Activated gamma-delta T cell (primary cell): ENCODE data around the gene CCDC158.

Experiments used
- DNase-seq: peaks from one replicate; lab custom pipeline; 2025; lab: John Stamatoyannopoulos, UW

The CCDC158 gene

DNA sequence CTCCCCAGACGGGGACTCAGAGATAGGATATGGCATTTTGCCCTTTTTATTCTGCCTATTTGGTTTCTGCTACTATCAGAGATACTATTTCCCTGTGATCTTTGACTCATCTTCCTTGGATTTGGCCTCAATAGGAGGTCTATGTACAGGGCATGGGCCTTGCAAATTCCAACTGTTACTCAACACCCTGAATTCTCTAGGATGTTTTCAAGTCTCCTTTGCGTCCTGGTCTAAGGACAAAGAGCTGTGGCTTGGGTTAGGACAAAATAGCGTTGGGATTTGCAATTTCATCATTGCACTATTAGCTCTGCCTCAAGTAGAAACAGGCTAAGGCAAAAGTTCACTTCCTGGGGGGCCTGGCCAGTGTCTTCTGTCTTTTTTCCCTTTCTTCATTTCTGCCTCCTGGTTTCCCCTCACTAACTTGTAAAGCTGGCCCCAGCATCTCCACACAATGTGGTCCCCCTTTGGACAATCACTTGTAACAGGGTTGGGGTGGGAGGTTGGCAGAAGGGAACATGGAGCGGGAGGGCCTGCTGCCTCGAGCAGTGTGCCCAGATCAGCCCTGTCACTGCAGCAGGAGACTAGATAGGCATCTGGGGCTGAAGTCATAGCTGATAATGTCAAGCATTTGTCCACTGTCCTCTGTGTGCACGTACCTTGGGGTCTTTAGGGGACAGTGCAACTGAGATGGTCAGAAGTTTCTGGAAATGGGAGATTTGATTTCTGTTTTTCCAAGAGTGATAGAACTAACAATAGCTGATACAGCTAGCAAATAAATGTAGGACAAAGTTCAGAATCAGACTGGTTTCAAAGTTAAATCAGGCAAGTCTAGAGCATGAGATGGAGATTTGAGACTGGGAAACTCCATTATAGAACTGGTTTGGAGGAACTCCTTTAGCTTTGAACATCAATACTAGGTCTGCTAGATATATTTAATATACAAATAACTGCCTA, 140.2 kb downstream of the CCDC158 start:
- no peak for DNase-seq

DNA sequence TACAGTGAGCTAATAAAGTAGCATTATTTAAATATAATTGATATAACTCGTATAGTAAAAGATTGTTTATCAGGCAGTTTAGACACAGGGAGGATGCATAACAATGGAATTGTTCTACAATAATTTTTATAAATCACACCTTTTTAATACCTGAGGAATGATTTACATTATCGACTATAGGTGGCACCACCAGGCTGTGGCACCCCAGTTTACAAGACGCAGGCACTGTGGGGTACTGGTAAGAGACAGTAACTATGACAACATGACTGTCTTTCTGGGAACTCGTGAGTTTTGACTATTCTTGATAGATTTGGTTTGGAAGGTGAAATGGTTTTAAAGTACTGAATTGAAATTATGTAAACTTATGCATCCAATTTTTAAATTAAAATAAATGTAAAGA, 141.5 kb downstream of the CCDC158 start:
- DNase-seq = no peak

DNA sequence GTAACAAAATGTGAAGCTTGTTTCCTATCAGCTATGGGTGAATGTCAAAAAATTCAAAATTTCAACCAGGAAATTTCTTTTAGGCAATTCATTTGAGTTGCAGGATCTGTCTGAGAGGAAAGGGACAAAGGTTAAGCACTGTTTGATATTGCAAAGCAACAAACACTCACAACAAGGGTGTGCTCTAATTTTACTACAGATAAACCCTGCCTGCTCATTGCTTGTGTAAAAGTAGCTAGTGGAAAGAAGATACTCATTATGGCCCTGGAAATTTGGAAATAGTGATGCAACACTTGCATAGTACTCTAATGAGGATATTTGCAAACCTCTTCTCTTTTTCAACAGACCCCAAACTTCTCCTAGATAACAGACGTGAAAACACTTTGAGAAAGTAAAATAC, 142.4 kb downstream of the CCDC158 start:
- no peak for DNase-seq

DNA sequence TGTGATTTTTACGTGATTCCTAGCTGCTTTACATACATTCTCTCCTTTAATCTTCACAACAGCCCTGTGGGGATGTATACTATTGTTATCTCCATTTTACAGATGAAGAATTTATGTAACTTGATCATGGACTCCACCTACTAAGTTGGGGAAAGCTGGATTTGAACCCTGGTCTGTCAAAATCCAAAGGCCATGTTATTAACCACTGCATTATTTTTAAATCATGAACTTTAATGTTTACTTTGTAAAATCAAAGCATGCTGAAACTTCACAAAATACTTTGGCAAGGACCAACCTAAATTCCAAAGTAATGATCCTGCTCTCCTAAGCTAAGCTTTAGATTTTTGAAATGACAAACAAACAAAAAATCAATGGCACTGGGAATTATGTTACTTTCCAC, 143.3 kb downstream of the CCDC158 start:
- no peak for DNase-seq

DNA sequence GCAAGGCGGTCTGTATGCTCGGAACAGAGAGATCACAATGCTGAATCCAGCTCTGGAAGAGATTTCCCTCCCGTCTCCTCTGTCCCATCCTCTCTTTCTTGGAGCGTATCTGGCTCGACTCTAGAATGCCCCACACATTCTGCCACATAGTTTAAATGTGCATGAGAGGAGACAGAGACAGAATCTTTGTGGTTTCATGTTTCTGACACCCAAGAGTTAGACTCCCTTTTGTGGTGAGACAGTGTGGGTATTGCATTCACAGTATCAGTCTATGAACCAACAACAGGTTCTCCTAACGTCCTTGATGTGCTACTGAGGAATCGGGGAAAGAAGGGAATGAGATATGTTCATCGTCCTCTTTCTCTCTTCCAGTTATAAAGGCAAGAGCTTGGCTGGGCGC, 144.1 kb downstream of the CCDC158 start:
- DNase-seq = no peak

DNA sequence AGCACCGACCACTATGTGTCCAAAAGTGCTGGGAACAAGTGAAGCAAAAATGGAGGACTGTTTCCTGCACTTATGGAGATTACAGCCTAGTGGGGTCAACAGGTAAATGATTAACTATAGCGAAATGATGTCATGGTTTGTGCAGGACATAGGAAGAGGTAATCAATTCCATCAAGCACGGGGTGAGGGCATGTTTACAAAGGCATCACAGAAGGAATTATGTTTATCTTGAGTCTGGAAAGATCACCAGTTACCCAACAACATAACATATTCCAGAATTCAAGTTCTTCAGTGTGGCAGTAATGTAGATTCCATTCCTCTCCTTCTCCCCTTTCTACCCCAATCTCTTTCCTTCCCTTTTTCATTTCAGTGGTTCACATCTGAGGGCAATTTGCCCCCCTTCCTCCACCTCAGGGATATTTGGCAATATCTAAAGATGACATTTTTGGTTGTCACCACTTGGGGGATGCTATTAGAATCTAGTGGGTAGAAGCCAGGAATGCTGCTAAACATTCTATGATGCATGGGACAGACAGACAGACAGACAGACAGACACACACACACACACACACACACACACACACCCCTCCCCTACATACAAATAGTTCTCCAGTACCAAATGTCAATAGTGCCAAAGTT, 145.3 kb downstream of the CCDC158 start:
- DNase-seq = no peak

DNA sequence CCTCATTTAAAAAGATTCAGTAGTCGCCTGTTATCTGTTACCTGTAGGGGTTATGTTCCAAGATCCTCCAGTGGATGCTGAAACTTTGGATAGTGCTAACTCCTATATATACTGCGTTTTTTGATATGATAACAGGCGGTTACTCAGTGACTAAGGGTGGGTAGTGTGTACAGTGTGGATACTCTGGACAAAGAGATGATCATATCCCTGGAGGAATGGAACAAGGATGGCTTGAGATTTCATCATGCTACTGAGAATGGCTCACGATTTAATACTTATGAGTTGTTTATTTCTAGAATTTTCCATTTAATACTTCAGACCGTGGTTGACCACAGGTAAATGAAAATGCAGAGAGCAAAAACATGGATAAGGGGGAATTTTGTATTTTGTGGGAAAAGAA, 147.9 kb downstream of the CCDC158 start:
- DNase-seq = no peak

DNA sequence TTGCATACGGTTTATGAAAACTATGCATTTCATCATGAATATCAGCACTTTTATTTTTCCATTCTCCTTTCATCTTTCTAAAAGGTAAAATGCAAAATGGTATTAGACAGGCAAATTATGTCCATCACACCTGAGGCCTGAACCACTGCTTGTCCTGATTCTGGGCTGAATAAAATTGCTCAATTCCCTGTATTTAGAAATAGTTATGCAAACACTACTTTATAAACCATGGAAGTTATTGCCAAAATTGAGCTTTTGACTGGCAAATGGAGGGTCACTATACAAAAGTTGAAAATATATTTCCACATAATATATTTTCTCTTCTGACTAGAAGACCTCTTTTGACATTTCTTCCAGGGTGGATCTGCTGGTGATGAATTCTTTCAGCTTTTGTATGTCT, 148.4 kb downstream of the CCDC158 start:
- no peak for DNase-seq

DNA sequence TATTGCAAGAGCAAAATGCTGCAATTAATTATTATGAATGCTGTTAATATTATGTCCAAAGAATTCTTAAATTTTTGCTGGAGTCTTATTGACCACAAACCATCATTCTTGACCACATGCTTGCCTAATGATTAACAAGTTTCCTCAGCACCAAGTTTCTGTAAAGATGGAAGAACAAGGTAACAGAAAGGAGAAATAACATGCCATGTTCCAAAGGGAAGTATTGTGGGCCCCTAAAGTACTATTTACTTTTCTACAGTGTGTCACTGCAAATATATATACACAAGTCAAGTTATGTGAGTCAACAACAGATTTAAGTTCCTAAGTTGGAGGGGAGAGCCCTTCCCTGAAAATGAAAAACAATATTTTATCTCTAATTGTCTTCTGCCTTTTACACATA, 148.9 kb downstream of the CCDC158 start:
- no peak for DNase-seq

DNA sequence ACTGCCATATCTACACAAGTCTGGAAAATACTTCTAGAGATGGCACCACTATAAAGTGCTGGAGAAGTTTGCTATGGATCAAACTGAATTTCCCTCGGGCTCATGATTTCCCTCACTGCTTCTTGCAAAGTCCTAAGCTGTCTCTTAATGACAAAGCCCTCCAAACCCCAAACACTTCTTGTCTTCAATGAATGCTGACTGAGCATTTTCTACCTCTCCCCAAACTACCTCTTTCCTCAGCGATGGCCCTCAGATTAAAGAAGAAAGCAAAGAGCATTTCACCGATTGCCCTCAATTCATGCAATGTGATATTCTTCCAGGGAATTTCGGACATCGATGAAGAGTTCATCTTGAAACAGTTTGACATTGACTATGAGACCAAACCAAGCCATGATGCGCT, 149.7 kb downstream of the CCDC158 start:
- no peak for DNase-seq

DNA sequence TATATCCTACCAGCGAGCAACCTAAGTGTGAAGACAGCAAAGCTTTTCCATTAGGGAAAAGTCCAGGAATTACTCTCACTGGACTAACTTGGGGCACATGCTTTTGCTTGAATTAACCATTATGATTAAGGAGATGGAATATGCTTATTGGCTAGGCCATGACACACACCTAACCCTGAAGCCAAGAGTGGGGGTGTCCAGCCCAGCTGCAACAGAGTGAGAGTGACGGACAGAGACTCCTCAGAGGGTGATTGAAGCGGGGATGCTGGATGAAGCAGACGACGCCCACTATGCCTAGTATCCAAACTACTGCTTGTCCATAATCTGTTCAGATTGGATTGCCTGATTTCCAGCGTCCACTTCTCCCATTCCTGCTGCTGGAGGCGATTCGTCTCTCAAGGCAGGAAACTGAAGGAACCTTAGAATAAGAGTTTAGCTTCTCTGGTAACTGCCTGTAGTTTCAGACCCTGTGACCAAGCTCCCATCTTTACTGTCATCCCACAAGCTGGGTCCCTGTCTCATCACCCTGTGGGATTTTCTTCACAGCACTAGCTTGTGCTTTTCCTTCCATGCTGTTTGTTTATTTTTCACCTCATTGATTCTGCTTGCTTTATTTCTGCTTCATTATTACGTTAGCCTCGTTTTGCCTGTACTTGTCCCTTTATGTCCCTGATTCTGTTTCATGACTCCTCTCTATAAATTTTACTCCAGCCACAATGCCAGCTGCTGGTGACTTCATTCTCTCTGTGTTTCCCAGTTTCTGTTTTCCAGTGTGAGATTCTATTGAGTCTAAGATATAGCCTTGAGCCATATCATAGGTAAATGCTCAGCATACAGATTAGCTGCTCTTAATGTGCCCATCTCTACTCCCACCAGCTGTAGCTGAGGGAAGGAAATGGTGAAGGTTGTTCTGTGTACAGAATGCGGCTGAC, 150.4 kb downstream of the CCDC158 start:
- DNase-seq = no peak

DNA sequence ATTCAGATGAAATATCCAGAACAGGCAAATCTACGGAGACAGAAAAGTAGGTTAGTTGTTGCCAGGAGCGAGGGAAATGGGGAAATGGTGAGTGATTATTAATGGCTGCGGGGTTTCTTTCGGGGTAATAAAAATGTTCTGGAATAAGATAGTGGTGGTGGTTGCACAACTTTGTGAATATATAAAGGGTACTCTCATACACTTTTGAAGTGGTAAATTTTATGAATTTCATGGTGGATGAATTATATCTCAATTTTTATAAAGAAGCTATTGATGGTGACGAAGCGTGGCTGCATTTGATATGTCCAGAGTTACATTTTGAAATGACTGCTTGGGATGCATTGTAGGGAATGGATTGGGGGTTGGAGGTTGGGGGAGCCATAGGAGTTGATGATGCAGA, 153.1 kb downstream of the CCDC158 start:
- no peak for DNase-seq

DNA sequence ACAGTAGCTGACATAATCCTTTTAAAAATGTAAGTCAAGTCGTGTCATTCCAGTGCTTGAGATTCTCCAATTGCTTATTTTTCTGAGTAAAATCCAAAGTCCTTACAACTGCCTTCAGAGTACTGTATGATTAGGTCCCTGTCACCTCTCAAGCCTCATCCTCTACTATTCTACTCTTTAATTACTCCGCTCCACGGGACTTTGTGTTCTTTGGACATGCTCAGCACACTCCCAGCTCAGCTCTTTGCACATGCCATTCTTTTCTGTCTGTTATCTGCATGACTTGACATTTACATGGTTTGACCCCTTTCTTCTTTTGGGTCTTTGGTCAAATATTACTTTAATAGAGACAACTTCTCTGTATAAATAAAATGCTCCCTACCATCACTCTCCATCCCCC, 154.3 kb downstream of the CCDC158 start:
- no peak for DNase-seq

DNA sequence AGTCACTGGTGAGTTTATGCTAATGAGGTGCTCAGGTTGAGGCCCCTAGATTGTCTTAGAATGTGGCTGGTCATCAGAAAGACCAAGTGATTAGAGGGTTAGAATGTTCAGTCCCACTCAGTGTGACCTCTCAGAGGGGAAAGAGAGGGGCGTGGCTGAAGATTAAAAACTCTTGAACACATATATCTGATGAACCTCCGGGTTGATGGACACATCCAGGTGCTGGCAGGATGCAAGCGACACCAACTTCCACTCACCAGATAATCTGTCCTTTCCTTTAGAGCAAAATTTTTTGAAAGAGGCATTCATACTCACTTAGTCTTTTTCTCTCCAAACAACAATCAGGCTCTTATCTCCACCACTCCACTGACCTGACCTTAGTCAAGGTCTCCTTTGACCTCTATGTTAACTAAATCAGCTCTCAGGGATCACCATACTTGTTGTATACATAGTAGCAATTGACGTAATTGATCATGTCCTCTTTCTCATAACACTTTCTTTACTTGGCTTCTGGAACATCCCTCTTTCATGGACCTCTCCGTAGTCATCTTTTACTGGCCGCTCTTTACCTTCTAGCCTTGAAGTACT, 155.2 kb downstream of the CCDC158 start:
- DNase-seq = no peak
